Neutrophil (primary cell): ENCODE results near the gene KNCN.

Experiments used
- H3K27ac ChIP-seq: fragments of 200-600 bp; sonication (generic); 2 replicates; pipeline ENCODE4 v1.5.1; 2016; ENCODE audit warnings: mild to moderate bottlenecking, moderate library complexity
- H3K27me3 ChIP-seq: fragments of 200-600 bp; sonication (generic); 2 replicates; pipeline ENCODE4 v1.6.0; 2016; ENCODE audit warnings: mild to moderate bottlenecking
- H3K36me3 ChIP-seq: fragments of 200-600 bp; sonication (generic); 2 replicates; pipeline ENCODE4 v1.5.1; 2017
- H3K4me1 ChIP-seq, 2 experiments: fragments of 200-600 bp in 1 of 2; sonication (generic) in 1 of 2; 1 replicate in 1 of 2; 2 replicates in 1 of 2; pipeline versions ENCODE4 v1.5.1 to v1.6.1; 2013 to 2016; ENCODE audit warnings: low read depth in 1 of 2, low read length in 1 of 2, mild to moderate bottlenecking in 1 of 2, moderate library complexity in 1 of 2; ENCODE audit not compliant: control insufficient read depth in 1 of 2, insufficient read depth in 1 of 2
- H3K4me3 ChIP-seq, 2 experiments: fragments of 200-600 bp in 1 of 2; sonication (generic) in 1 of 2; 1 replicate in 1 of 2; 2 replicates in 1 of 2; pipeline ENCODE4 v1.5.1; 2013 to 2016; ENCODE audit warnings: low read depth in 1 of 2, low read length in 1 of 2, mild to moderate bottlenecking in 1 of 2, moderate library complexity in 1 of 2
- H3K9me3 ChIP-seq: fragments of 200-600 bp; sonication (generic); 2 replicates; pipeline ENCODE4 v1.5.1; 2016
- CTCF ChIP-seq: fragments of 200-600 bp; sonication (generic); IDR thresholded peaks from 2 replicates; pipeline ENCODE4 v1.5.1; 2016; ENCODE audit warnings: antibody characterized with exemption

Gene KNCN

GRCh38 chr1:46501528-46501927 is 49.9 kb downstream of the KNCN start:
- no peaks in the 10 kb centered on the region for H3K4me1 ChIP-seq
- H3K27ac ChIP-seq, result no peak overlapping the region
- no peaks in the 10 kb centered on the region for H3K36me3 ChIP-seq
- H3K4me3 ChIP-seq, result no peak overlapping the region
- H3K27me3 ChIP-seq, result peaks cover 61% of the 10 kb centered on the region
- H3K9me3 ChIP-seq, result no peaks in the 10 kb centered on the region
- no peak for TF ChIP-seq CTCF

DNA sequence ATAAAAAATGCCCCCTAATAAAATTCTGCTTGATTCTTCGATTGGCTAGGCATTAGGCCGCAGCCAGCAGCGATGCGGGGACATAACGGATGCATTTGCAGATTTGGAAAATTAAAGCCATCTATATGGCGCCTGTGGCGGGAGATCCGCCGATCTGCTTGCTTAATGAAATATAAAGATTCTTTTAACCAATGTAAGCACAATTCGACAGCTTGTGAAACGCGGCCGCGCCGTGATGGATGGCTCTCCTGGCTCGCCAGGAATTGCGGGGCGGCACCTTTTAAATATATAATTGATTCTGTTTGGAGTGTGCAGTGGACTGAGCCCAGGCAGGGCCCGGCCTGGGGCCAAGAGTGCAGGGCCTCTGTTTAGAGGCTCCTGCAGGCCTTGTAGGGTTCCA is 53.8 kb downstream of the KNCN start:
- H3K4me1 ChIP-seq, result no peaks in the 10 kb centered on the region
- H3K36me3 ChIP-seq, result no peaks in the 10 kb centered on the region
- no peak for TF ChIP-seq CTCF
- no peaks in the 10 kb centered on the region for H3K9me3 ChIP-seq
- H3K4me3 ChIP-seq, result no peak overlapping the region
- H3K27ac ChIP-seq, result no peak overlapping the region
- peaks cover 87% of the 10 kb centered on the region for H3K27me3 ChIP-seq

DNA sequence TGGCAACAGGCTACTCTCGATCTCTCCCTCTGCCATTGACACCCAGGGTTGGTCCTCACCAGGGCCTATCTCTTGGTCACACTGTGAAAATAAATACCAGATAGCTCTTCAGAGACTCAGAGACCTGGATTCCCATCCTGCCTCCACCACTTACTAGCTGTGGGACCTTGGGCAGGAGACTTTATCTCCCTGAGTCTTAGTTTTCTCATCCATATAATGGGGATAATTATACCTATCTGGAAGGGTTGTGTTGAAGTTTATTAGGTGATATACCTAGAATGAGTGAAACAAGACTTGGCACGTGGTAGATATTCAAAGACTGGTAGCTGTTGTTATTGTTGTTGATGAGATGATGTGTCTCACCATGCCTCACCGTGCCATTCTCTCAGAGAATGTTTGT is 54.4 kb downstream of the KNCN start:
- Histone ChIP-seq H3K27ac (no peak overlapping the region), H3K9me3 (no peaks in the 10 kb centered on the region), H3K27me3 (peaks cover 87% of the 10 kb centered on the region), H3K4me3 (no peak overlapping the region), H3K4me1 (no peaks in the 10 kb centered on the region), H3K36me3 (no peaks in the 10 kb centered on the region)
- TF ChIP-seq CTCF, result no peak

DNA sequence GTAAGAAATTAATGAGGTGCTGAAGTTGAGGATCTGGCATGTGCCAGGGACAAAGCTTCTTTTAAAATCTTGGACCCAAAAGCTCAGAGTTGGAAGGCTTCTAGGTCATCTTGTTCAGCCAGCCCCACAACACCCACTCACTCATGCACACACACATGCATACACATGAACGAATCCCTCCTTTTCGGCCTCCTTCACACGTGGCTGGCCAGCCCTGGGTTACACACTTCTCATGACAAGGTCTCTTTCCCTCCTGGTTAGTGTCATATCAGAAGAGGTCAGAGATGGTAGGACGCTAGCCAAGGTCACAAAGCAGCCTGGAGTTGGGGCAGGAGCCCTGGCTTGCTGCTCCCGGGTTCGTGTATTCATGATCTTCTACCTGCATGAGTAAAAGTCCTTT is 54.9 kb downstream of the KNCN start:
- H3K36me3 ChIP-seq, result no peaks in the 10 kb centered on the region
- no peaks in the 10 kb centered on the region for H3K9me3 ChIP-seq
- peaks cover 87% of the 10 kb centered on the region for H3K27me3 ChIP-seq
- H3K4me1 ChIP-seq, result no peaks in the 10 kb centered on the region
- no peak for TF ChIP-seq CTCF
- H3K27ac ChIP-seq, result no peak overlapping the region
- no peak overlapping the region for H3K4me3 ChIP-seq

- Histone ChIP-seq H3K9me3 (no peaks in the 10 kb centered on the region), H3K4me3 (no peak overlapping the region), H3K36me3 (no peaks in the 10 kb centered on the region), H3K4me1 (no peaks in the 10 kb centered on the region), H3K27ac (no peak overlapping the region), H3K27me3 (peaks cover 88% of the 10 kb centered on the region)
- TF ChIP-seq CTCF, result no peak
These were observed 55.7 kb downstream of the KNCN start for GRCh38 chr1:46495778-46496177.
